Measurements from ENCODE around the gene MACROH2A2.

DNA sequence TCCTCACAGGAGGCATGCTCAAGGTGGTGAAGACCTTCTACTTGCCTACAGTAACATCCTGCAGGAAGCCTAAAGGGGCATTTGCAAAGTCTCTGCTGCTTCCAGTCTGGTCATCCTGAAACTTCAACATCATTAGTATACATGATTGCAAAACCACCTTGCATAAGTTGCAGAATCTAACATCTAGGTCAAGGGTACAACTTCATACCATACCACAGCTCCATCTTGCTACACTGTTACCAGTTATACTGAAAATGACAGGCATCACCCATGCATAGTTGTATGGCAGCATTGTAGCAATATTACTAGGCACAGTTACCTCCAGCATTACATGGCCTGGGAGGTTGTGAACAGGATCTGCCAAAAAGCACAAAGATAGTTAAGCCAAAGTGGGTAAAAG is 13.7 kb upstream of the MACROH2A2 start:
- TF ChIP-seq, protein P1, sequence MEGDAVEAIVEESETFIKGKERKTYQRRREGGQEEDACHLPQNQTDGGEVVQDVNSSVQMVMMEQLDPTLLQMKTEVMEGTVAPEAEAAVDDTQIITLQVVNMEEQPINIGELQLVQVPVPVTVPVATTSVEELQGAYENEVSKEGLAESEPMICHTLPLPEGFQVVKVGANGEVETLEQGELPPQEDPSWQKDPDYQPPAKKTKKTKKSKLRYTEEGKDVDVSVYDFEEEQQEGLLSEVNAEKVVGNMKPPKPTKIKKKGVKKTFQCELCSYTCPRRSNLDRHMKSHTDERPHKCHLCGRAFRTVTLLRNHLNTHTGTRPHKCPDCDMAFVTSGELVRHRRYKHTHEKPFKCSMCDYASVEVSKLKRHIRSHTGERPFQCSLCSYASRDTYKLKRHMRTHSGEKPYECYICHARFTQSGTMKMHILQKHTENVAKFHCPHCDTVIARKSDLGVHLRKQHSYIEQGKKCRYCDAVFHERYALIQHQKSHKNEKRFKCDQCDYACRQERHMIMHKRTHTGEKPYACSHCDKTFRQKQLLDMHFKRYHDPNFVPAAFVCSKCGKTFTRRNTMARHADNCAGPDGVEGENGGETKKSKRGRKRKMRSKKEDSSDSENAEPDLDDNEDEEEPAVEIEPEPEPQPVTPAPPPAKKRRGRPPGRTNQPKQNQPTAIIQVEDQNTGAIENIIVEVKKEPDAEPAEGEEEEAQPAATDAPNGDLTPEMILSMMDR (IDR thresholded peaks at IDR 0.05): no peak
- no peak for TF ChIP-seq POLR2A (IDR thresholded peaks at IDR 0.05)
- TF ChIP-seq POLR2AphosphoS5 (IDR thresholded peaks at IDR 0.05): no peak
